ENCODE data around the gene MAP3K7. TPM values are rescaled to one million over a fixed set of nuclear protein-coding genes. Genes with fewer than 3 reads are reported as not detected.

Gene MAP3K7
- total and polyA plus RNA-seq, 2 of the 13 experiments (the other 11 are each of a cell fraction or from before 2014, with no cell fraction given) = 24.1 to 24.4 TPM

- TF ChIP-seq ZHX2 (IDR thresholded peaks at IDR 0.05; ENCODE audit: low read depth) (no peak), ZHX2 (CRISPR knock-in tag; IDR thresholded peaks at IDR 0.05; ENCODE audit: borderline replicate concordance) (no peak), JUN (CRISPR knock-in tag; IDR thresholded peaks at IDR 0.05) (0 out of 2 replicates have a peak, but pooled peaks have one; percentile 59), TBX2 (CRISPR knock-in tag; IDR thresholded peaks at IDR 0.05; ENCODE audit: borderline replicate concordance) (peak; percentile 50; the same call in 1 of the 2 replicates), MEIS1 (CRISPR knock-in tag; IDR thresholded peaks at IDR 0.05; ENCODE audit: borderline replicate concordance) (peak; percentile 79; the same call in 1 of the 2 replicates), SOX6 (IDR thresholded peaks at IDR 0.05) (no peak), SOX6 (CRISPR knock-in tag; IDR thresholded peaks at IDR 0.05) (peak; percentile 75), ARID3A (IDR thresholded peaks at IDR 0.05; ENCODE audit: low read depth, low read length) (peak; percentile 25; the same call in 1 of the 2 replicates), ZSCAN12 (CRISPR knock-in tag; IDR thresholded peaks at IDR 0.05) (no peak), AHDC1 (CRISPR knock-in tag; IDR thresholded peaks at IDR 0.05; ENCODE audit: borderline replicate concordance) (peak; percentile 86), FOXP1 (IDR thresholded peaks at IDR 0.05) (no peak), FOXP1 (CRISPR knock-in tag; IDR thresholded peaks at IDR 0.05) (peak; percentile 59; the same call in 1 of the 2 replicates), ZNF615 (CRISPR knock-in tag; IDR thresholded peaks at IDR 0.05; ENCODE audit: borderline replicate concordance) (no peak), FOXJ3 (CRISPR knock-in tag; IDR thresholded peaks at IDR 0.05; ENCODE audit: borderline replicate concordance) (peak; percentile 44; the same call in 1 of the 2 replicates), NCOA2 (CRISPR knock-in tag; IDR thresholded peaks at IDR 0.05) (peak; percentile 72), CEBPG (CRISPR knock-in tag; IDR thresholded peaks at IDR 0.05) (peak; percentile 30; the same call in 1 of the 2 replicates), GABPA (IDR thresholded peaks at IDR 0.05; ENCODE audit: low read depth, low read length) (no peak), GABPA (CRISPR knock-in tag; IDR thresholded peaks at IDR 0.05; ENCODE audit: low read depth) (peak; percentile 23; the same call in 1 of the 2 replicates)
Measured at GRCh38 chr6:90502866-90503407, 83.9 kb downstream of the MAP3K7 start (continued).
